HG02840 (cell line): ENCODE results near the gene STEAP2.

ENCODE experiments used
- ATAC-seq: cut with Tn5 transposase; IDR thresholded peaks from one replicate; pipeline ENCODE4 v1.9.1; 2021; ENCODE audit warnings: mild to moderate bottlenecking, moderate library complexity, moderate number of reproducible peaks; ENCODE audit not compliant: unreplicated experiment, low FRiP score

The STEAP2 gene

DNA sequence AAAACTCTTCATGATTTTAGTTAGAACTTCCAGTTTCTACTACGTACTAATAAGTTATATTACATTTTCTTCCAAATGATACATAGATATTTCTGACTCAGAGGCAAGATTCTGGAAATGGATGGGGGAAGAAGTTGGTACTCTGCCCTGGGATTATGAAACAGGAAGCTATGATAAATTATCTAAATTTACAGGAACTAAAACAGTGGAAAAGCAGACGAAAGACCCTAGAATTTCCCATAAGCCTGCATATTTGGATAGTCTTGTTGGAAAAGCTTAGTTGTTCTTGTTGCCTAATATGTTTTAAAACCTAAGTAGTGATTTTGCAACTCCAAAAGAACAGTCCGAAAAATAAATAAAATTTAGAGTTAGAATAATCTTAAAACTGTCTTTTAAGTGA is 55.3 kb downstream of the STEAP2 start:
- no peak for ATAC-seq

DNA sequence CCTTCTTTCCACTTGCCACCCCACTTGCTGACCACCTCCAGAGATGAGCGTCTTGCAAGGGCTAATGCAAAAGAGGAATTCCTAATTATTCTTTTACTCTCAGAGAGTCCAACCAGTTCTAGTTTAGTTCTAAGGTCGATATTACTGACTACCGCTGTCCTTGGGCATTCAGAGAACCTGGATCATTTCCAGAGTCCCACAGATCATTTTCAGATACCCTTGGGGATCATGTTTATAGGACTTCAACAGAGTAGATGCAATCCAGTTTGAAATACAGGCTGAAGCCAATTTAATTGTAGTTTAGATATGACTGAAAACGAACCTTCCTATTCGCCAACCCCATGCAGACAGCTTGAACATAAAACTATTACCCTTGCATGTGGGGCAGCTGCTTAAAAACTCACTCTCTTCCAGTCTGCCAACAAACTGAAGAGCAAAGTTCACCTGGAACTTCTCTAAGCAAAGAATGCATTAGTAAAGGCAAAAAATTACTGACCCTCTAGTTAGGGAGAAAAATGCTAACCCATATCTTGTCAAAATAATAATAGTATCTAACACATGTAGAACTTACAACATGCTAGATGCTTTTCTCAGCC is 55.8 kb downstream of the STEAP2 start:
- no peak for ATAC-seq

DNA sequence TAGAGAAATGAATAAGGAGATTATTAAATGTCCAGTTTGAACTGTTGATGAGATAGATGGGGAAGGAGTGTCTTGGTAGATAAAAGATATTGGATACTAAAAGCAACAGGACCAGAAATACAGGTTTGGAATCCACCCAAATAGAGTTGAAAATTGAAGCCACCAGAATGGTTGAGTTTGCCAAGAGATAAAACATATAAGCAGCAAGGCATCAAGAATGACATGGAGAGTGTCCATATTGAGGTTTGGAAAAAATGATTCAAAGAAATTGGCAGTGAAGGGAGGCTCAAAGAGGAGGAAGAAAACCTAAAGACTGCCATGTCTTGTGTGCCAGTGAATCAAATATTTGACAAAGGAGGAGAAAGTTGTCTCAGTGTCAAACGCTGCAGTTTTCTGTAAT is 57.6 kb downstream of the STEAP2 start:
- ATAC-seq: no peak

DNA sequence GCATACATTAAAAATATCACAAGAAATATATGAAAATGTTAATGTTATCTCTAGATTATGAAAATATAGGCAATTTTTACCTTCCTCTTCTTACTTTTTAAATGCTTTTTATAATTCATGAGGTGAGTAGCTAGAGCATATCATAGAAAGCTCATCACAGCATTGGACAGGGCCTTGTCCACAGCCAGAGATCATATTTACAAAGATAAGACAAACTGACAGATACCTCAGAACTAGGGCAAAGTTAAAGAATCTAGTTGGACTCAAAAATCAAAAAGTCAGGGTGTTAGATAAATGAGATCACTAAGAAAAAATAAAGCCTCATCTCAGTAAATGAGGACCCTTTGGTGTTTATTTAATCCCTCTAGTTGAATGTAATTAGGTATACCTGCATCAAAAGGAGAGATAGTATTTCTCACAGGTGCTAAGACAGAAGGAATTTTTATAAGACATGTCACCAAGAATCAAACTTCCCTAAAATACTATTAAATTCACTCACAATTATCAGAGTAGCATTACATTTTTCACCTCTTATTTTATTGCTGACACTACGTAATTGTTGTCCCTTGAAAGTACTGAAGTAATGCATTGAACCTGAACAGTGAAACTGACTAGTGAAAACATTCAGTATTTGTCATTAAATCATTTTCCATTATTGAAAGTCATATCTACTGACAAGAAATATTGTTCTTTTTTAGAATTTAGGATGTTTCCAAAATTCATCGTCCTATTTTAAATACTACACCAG is 59.1 kb downstream of the STEAP2 start:
- no peak for ATAC-seq

DNA sequence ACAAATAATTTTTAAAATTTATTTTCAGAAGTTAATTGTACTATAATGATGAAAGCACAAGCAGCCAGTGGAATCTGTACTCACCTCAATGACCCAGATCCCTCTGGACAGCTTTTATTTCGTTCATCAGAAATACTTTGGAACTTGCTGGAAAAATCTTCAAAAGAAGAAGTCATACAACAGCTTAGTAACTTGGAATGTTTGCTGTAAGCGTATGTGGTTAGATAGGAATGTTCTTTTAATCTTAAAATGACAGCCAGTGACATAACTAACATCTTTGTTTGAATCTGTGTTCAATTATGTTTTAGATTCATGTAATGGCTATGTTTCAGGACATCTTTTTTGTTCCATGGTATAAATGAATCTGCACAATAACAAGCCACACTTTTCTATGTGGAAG is 60.2 kb downstream of the STEAP2 start:
- no peak for ATAC-seq

DNA sequence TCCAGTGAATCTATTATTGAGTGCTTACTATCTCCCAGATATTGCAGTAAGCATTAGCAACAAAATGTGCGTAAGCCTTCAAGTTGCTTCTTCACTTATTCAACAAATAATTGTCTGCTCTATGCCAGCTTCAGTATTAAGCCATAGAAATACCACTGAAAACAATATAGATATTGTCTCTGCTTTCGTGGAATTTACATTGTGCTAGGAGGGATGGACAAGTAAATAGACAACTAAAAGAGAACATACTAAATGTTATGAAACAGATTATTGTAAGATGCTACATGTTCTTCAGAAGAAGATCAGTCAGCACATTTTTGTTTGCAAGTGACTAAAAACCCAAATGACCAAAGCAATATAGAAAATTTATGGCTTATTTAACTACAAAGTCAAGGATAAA is 60.7 kb downstream of the STEAP2 start:
- ATAC-seq: no peak

DNA sequence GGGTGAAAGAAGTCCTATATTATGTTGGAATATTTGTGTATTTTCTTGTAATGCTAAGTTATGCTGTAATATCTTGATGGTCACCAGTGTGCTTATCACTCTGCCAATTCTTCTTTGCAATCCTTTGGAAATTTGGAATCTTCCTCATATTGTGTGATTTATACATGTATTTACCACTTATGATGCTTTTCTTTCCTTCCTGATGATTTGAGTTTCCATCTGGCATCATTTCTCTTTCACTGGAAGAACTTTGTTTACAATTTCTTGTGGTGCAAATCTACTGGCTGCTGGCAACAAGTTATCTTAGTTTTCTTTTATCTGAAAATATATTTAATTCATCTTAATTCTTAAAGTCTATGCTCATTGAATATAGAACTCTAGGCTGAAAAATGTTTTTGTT is 62.6 kb downstream of the STEAP2 start:
- ATAC-seq: no peak

DNA sequence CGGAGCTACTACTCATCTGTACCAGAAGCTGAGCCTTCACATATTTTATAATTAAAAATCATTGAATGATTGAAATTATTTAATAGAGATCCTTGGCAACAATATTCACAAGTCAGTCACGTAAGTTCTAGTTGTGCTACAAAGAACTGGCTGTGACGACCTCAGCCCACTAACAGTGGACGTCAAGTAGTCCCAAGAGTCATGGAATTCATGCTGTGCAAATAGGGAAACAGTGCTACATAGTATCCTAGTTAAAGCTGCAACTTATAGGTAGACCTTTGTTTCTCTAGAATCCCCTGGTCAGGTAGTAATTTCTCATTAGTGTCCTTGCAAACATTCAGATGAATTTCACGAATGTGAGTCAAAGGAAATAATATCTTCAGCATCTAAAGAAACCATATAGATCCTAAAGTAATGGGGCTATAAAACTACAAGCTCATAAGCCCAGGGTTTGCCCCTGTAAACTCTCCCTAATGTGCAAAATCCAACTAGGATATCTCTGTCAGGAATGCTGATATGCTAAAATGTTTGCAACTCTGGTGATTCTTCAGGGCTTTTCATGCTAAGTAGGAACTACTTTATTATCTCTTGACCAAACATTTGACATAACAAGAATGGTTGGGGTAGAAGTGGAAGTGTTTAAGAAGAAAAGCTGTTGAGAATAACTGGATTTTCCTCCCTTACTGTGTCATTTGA is 64.6 kb downstream of the STEAP2 start:
- no peak for ATAC-seq
